GM23338 (cell line): ENCODE results near the gene ROCK2.

Source experiments
- CREB1 ChIP-seq: fragments of 250-450 bp; sonication (Bioruptor Pico); IDR thresholded peaks from 2 replicates; pipeline ENCODE4 v1.5.0; 2020; ENCODE audit warnings: low read depth, mild to moderate bottlenecking, moderate library complexity
- EZH2 ChIP-seq: fragments of 200-600 bp; sonication (generic); IDR thresholded peaks from one replicate; pipeline ENCODE4 v1.8.0; 2017; ENCODE audit warnings: antibody characterized with exemption, mild to moderate bottlenecking, low read depth; ENCODE audit not compliant: unreplicated experiment
- EZH2phosphoT487 ChIP-seq: fragments of 200-600 bp; sonication (generic); IDR thresholded peaks from one replicate; pipeline ENCODE4 v1.8.1; 2018; ENCODE audit warnings: antibody characterized with exemption; ENCODE audit not compliant: unreplicated experiment
- JUNB ChIP-seq: IDR thresholded peaks from one replicate; pipeline ENCODE4 v1.6.1; 2016; ENCODE audit warnings: antibody characterized with exemption; ENCODE audit not compliant: unreplicated experiment
- NANOG ChIP-seq: IDR thresholded peaks from 2 replicates; pipeline ENCODE4 v1.6.1; 2016; ENCODE audit warnings: antibody characterized with exemption, borderline replicate concordance
- POLR2AphosphoS5 ChIP-seq: IDR thresholded peaks from 2 replicates; pipeline ENCODE4 v1.6.1; 2016; ENCODE audit warnings: antibody characterized with exemption, low read depth
- REST ChIP-seq: IDR thresholded peaks from one replicate; pipeline ENCODE4 v1.6.1; 2018; ENCODE audit warnings: antibody characterized with exemption; ENCODE audit not compliant: unreplicated experiment
- TF ChIP-seq, protein P1 (sequence below), 2 experiments: fragments of 200-600 bp in 1 of 2; sonication (generic) in 1 of 2; conservative IDR thresholded peaks; 2 replicates each; pipeline versions ENCODE4 v1.5.1 to v1.6.1; 2016 to 2017; ENCODE audit warnings: antibody characterized with exemption in 2 of 2, low read depth in 2 of 2, mild to moderate bottlenecking in 2 of 2, moderate library complexity in 1 of 2

- TF ChIP-seq, protein P1, sequence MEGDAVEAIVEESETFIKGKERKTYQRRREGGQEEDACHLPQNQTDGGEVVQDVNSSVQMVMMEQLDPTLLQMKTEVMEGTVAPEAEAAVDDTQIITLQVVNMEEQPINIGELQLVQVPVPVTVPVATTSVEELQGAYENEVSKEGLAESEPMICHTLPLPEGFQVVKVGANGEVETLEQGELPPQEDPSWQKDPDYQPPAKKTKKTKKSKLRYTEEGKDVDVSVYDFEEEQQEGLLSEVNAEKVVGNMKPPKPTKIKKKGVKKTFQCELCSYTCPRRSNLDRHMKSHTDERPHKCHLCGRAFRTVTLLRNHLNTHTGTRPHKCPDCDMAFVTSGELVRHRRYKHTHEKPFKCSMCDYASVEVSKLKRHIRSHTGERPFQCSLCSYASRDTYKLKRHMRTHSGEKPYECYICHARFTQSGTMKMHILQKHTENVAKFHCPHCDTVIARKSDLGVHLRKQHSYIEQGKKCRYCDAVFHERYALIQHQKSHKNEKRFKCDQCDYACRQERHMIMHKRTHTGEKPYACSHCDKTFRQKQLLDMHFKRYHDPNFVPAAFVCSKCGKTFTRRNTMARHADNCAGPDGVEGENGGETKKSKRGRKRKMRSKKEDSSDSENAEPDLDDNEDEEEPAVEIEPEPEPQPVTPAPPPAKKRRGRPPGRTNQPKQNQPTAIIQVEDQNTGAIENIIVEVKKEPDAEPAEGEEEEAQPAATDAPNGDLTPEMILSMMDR (conservative IDR thresholded peaks at IDR 0.05; ENCODE audit: low read depth in 2 of 2) = no peak
- TF ChIP-seq POLR2AphosphoS5 = no peak
- TF ChIP-seq CREB1 (CRISPR knock-in tag) = no peak
- TF ChIP-seq EZH2 = no peak
- no peak for TF ChIP-seq EZH2phosphoT487
- no peak for TF ChIP-seq NANOG
- no peak for TF ChIP-seq JUNB
- TF ChIP-seq REST = no peak
Measured at GRCh38 chr2:11377928-11378545, 33.6 kb upstream of the ROCK2 start.
